ENCODE measurements around the gene NR3C1.
A peak's percentile ranks its signal among the peaks of the same experiment; 100 is the strongest.

Gene NR3C1

GRCh38 chr5:143362664-143363227 is 40.7 kb downstream of the NR3C1 start:
- no peak for DNase-seq (ENCODE audit: low read depth in 2 of 2)

DNA sequence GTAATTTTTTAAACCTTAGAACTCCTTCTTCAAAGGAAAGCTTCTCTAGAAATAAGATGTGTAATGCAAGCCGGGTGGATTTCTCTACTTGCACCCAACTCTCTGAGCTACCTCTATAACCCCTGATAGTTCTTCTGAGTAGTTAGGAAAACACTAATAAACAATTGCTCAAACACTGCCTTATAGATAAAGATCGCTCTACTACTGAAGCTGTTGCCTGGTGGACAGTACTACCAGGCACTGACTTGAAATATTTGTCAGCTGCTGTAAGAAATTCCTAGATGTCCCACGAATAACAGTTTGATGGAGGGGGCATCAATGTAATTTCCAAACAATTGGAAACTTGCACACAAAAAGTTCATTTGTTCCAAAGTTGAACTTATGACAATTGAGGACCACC is 42.0 kb downstream of the NR3C1 start:
- no peak for DNase-seq (ENCODE audit: low read depth in 2 of 2)

DNA sequence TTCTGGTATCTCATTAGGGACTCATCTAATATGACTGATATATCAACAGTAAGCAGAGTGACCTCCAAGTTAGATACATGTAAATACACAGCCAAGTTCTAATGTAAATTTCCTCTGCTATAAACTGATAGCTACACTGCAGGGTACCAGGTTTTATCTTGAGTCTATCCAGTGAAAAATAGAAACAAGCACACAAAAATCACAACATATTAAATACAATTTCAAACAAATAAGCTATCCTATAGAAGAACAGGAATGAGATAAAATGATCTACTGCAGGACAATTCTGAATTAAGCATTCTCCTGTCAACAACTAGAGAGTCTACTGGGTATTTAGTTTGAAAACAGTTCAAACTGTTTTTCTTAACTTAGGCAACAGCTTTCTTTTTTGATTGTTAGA is 42.7 kb downstream of the NR3C1 start:
- DNase-seq (ENCODE audit: low read depth in 2 of 2): no peak

DNA sequence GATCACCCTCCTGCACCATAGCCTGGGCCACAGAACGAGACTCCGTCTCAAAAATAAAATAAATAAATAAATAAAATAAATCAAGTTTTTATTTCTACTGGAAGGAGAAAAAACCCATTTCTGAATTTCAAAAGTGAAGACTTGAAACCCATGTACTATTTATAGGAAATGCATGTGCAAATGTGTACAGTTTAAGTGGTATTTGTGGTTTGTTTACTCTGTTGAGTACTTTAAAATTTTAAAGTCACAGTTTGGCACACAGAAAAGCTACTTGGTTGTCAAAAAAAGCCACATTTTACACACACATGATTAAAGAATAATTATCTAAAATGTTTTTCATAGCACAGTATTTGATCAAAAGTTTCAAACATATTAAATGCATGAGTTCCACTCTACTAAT is 43.6 kb downstream of the NR3C1 start:
- no peak for DNase-seq (ENCODE audit: low read depth in 2 of 2)

DNA sequence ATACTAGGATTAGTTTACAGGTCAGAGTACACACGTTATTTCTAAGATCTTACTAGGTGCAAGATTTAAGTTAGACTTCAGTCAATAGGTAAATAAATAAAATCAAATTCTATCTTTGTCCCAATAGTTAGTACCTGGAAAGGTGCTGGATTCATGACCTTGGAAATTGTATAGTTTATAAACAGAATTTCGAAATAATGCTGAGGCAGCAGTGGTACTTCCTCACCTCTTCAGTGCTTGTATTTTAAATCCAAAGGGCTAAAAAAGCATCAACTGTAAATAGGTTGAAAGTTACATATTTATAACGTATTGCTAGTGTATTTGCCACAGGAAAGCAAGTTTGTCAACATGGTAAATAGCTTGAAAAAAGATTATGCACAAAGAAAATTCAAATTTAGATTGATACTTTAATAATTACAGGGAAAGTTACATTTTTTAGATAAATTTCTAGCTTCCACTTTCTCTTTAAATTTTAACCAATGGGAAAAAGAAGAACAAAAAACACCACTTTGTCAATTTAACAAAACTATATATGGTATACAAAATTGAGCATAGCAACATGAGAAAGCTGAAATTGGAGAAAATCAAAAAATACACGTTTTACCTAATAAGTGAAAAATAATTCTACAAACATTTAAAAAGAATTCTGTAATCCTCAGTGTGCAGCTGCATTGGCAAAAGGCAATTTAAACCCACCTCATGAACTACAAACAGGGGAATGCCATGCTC is 46.5 kb downstream of the NR3C1 start:
- no peak for DNase-seq (ENCODE audit: low read depth in 2 of 2)

GRCh38 chr5:143355710-143356109 is 47.8 kb downstream of the NR3C1 start:
- DNase-seq (ENCODE audit: low read depth in 2 of 2): peak in 1 of 2 donors; percentile 27

DNA sequence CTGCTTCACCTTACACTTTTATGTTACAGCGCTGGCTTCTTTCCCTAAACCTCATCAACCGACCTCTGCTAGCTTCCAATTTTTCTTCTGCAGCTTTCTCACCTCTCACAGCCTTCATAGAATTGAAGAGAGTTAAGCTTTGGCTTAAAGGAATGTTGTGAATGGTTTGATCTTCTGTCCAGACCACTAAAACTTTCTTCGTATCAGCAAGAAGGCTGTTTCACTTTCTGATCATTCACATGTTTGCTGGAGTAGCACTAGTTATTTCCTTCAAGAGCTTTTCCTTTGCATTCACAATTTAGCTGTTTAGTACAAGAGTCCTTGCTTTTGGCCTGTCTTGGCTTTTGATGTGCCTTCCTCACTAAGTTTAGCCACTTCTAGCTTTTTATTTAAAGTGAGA is 49.5 kb downstream of the NR3C1 start:
- DNase-seq (ENCODE audit: low read depth in 2 of 2): no peak

- DNase-seq (ENCODE audit: low read depth in 2 of 2): no peak
These were observed 50.8 kb downstream of the NR3C1 start for GRCh38 chr5:143352691-143353090.

- DNase-seq (ENCODE audit: low read depth in 2 of 2): no peak
These were observed 52.5 kb downstream of the NR3C1 start for GRCh38 chr5:143350751-143351602.

- no peak for DNase-seq (ENCODE audit: low read depth in 2 of 2)
These were observed 53.1 kb downstream of the NR3C1 start for GRCh38 chr5:143350341-143350740.

DNA sequence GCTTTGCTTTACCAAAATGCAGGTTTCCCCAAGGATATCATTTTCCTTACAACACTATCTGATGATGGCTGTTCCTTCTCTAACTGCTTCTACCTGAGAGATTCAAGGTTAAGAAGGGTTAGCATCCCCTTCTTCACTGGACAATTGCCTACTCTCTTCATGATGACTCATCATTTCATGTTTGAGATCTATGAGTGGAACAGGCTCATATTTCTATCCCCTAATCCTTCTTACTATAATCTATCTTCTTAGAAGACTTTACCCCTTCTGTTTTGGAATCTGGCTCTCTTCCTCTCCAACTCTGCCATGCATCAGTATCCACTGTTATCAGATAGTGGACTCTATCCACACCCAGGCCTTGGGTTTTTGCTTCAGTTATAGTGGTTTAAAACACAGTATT is 54.3 kb downstream of the NR3C1 start:
- DNase-seq (ENCODE audit: low read depth in 2 of 2): no peak

DNA sequence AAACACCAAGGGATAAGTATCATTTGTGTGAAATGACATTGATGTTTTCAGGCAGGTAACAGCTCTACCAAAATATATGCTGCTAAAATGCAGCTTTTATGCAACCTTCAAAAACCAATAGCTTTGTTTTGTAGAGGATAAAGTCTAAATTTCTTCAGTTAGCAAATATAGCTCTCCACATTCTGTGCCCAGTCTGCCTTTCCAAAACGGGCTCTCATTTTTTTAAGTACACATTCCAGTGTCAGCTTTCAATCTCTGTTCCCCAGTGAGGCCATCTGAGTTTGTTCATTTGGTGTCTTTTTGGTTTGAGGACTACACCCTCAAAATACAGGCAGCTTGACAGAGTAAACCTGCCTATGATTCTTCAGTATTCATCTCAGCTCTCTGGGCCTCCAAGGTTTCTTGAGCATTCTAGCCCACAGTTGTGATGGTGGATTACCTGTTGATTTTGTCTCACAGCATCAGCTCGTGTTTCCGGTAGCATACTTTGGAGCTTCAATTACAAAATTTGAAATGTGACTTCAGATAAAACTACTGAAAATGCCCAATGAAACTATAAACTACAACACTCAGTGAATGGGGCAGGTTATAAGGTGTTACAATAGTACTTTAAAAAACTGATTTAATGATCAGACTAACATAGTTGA is 55.7 kb downstream of the NR3C1 start:
- no peak for DNase-seq (ENCODE audit: low read depth in 2 of 2)

DNA sequence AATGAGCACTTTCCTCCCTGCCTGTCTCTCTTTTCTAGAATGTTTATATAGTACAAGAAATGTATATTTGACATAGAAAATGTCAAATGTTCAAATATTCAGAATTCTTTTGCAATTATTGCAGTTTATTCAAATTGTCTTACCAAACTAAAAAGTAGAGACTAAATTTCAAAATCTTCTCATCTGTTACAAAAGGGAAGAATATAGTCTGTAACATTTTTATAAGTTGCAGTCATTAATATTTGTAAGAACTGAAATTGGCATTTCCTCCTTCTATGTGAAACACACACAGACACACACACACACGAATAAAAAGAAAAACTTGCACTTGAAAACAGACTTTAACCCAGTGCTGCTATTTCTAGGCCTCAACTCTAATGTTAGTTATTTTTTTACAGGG is 56.4 kb downstream of the NR3C1 start:
- DNase-seq (ENCODE audit: low read depth in 2 of 2): no peak

DNA sequence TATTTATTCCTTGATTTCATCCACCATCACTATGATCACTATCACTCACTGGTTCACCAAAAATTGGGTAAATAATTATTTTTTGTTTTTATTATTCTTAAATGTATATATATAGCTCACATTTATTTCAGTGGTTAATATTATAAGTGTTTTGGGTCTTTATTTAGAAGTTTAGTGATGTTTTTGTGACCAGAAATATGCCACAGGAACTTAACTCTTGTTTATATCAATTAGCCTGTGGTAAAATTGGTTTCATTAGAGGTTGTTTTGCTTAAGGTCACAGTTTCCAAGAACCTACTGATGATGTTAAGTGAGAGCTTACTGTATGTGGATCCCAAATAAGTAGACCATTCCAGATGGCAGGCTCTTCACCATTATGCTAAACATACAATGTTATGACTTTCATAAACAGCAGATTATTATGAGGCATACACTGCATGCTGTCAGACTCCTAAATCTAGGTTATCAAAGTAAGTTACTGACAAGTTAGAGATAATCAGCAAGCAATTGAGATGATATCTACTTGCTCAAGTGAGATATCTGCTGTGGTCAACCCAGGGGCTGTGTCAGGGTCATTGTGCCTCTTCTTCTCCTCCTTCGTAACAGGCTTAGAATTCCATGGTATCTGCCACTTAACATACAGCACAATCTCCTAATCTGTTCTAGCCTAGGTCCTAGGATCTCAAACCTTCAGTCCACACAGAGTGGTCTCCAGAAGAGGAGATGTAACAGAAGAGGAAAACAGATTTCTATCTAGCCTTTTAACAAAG is 57.6 kb downstream of the NR3C1 start:
- DNase-seq (ENCODE audit: low read depth in 2 of 2): no peak

DNA sequence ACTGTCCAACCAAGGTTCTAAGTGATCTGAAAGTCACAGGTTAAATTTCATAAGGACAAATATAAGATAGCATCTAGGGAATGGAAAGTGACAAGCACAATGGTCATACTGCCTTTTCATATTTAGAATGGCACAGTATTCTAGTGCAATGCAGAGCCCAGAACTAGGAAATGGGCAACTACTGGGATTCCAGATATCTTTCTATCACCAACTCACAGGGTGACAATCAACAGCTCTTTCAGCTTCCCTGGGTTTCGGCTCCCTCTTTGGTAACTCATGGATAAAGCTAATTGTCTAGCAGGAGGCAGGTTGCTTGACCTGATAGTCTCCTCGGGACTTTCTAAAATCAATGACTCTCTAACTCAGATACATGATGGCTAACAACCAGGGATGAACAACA is 60.4 kb downstream of the NR3C1 start:
- DNase-seq (ENCODE audit: low read depth in 2 of 2): no peak

DNA sequence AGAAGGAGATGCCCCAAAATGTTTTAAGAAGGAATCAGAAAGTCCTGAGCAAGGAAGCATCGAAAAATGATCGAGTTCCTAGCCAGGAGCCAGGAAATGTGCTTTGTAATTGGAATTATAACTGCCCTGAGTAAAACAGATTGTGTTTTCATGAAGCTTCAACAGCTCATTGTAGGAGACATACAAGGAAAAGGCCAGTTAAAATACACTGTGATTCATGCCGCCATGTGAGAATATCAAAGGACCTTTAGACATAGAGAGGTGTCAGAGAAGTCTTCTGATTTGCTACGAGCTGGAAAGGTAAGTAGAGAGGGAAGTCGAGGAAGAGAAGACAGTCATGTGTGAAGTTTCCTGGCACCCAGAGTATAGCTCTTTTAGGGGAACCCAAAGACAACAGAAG is 60.9 kb downstream of the NR3C1 start:
- no peak for DNase-seq (ENCODE audit: low read depth in 2 of 2)

DNA sequence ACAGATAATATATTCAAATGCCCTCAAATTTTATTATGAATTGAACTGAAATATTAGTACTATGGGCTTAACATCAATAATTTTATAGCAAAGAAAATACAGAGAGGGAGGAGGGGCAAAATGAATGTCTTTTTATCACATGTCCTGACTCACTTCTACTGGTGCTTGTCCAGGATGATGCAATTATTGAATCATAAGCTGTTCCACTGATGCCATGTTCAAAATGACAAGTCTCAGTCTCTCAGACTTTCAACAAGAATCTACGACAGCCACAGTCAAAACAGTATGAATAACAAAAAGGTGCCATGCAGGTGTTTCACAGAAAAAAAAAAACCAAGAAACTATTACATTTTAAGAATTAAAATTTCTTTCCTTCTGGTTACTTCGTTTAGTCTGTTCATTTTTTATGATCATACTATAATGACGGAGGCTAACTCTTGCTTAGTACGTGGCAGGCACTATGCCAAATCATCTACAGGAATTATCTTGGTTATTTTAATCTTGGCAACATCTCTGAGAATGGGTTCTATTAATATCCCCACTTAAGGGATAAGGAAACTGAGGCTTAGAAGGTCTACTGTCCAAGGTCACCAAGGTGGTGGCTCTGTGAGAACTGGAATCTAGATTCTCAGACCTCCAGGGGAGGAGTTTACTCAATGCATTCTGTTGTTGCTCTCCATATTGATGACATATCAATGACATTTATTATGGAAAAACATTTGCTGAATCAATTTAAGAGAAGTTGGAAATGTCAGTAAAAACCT is 61.5 kb downstream of the NR3C1 start:
- DNase-seq (ENCODE audit: low read depth in 2 of 2): no peak

DNA sequence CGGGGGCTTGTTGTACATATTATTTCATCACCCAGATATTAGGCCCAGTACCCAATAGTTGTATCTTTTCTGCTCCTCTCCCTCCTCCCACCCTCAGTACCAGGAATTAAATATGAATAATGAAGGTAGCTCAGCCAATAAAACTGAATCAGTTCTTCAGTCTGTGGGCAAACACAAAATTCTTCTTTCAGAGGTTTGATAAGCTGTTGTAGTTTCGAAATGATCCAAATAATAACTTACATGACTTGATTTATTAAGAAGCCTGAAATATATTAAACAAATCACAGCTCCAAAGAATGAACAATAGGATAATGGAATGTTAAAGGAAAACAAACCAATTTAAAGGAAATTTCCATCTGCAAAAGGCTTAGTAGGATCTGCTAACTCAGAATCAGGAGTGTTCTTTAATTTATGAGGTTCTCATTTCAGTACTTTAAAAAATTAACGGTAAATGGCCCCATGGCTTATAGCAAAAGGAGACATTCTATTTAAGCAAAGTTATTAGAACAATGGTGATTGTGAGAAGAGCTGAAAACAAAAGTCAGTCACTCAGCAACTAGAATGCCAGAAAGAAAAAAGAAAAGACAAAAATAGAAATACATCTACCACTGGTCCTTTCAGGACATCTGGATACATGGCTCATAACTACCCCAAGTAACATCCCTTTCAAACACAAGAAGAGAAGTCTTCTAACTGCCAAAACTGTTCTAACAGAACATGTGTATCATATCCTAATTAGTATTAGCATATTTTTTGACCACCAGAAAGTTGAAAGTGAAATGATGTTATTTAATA is 62.4 kb downstream of the NR3C1 start:
- DNase-seq (ENCODE audit: low read depth in 2 of 2): no peak

DNA sequence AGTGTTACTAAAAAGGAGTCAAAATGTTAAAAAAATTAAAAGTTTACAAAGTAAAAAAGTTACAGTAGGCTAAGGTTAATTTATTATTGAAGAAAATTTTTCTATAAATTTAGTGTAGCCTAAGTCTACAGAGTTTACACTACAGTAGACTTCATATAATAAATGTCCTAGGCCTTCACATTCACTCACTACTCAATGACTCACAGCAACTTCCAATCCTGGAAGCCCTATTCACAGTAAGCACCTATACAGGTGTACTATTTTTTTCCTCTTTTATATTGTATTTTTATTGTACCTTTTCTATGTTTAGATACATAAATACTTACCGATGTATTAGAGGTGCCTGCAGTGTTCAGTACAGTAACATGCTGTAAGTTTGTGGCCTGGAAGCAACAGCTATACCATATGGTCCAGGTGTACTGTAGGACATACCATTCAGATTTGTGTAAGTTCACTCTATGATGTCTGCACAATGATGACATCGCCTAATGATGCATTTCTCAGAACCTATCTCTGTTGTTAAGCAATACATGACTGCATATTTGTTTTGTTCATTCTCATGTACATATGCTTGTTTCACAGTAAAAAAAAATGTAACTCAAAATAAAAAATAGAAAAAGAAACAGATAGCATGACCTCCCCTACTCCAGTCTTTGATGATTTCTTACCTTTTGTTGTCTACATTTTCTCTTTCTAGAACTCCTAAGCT is 64.7 kb downstream of the NR3C1 start:
- no peak for DNase-seq (ENCODE audit: low read depth in 2 of 2)
